SK-N-SH (cell line): Measurements from ENCODE around the gene MALAT1. TPM values are rescaled to one million over a fixed set of nuclear protein-coding genes. Genes with fewer than 3 reads are reported as not detected.

Experiments used
- CTCF ChIA-PET: fragments of 300-600, 350-600 bp; formaldehyde crosslinking; extraction: SDS; loops from one replicate; lab custom pipeline; 2021; lab: Yijun Ruan, JAX
- POLR2A ChIA-PET: fragments of 350-600 bp; sonication (Branson Sonifier 250); formaldehyde crosslinking; extraction: SDS; loops from one replicate; lab custom pipeline; 2020; ENCODE audit warnings: antibody characterized with exemption, inconsistent platforms; lab: Yijun Ruan, JAX
- DNase-seq: peaks from one replicate; pipeline ENCODE4 v3.0.0; 2012
- H2AFZ ChIP-seq: fragments of 200-600 bp; sonication (generic); 2 replicates; pipeline ENCODE4 v1.8.1; 2016; ENCODE audit warnings: antibody characterized with exemption, mild to moderate bottlenecking, low read depth
- H3F3A ChIP-seq: fragments of 200-600 bp; sonication (generic); replicated peaks from 2 replicates; pipeline ENCODE3; 2016; ENCODE audit warnings: antibody characterized with exemption, mild to moderate bottlenecking; ENCODE audit not compliant: insufficient read depth
- H3K27ac ChIP-seq, 2 experiments: fragments of 200-500 bp in 1 of 2; fragments of 200-600 bp in 1 of 2; sonication (Bioruptor generic) in 1 of 2; sonication (generic), shearing (Covaris generic) in 1 of 2; 2 replicates each; pipeline versions ENCODE4 v1.5.1 to v1.6.1; 2014 to 2016; ENCODE audit warnings: low read depth in 2 of 2, inconsistent platforms in 1 of 2, low read length in 1 of 2, mild to moderate bottlenecking in 1 of 2, mixed read lengths in 1 of 2
- H3K27me3 ChIP-seq: fragments of 200-600 bp; sonication (generic), shearing (Covaris generic); 2 replicates; pipeline ENCODE4 v1.6.1; 2016; ENCODE audit warnings: mixed run types; ENCODE audit not compliant: insufficient read depth
- H3K36me3 ChIP-seq, 2 experiments: fragments of 200-500 bp in 1 of 2; fragments of 200-600 bp in 1 of 2; sonication (Bioruptor generic) in 1 of 2; sonication (generic) in 1 of 2; replicated peaks in 1 of 2; 2 replicates each; pipeline versions ENCODE3 to v1.5.1; 2014 to 2016; ENCODE audit warnings: low read length in 1 of 2, mild to moderate bottlenecking in 1 of 2; ENCODE audit not compliant: insufficient read depth in 2 of 2, control insufficient read depth in 1 of 2
- H3K4me1 ChIP-seq, 2 experiments: fragments of 200-500 bp in 1 of 2; fragments of 200-600 bp in 1 of 2; sonication (Bioruptor generic) in 1 of 2; sonication (generic), shearing (Covaris generic) in 1 of 2; 2 replicates each; pipeline versions ENCODE4 v1.5.1 to v1.6.1; 2014 to 2016; ENCODE audit warnings: low read depth in 1 of 2, low read length in 1 of 2, mixed run types in 1 of 2; ENCODE audit not compliant: insufficient read depth in 2 of 2, control insufficient read depth in 1 of 2
- H3K4me2 ChIP-seq: fragments of 200-600 bp; sonication (generic), shearing (Covaris generic); 2 replicates; pipeline ENCODE4 v1.6.1; 2017; ENCODE audit warnings: mixed run types
- H3K4me3 ChIP-seq, 2 experiments: fragments of 200-500 bp in 1 of 2; fragments of 200-600 bp in 1 of 2; sonication (Bioruptor generic) in 1 of 2; sonication (generic), shearing (Covaris generic) in 1 of 2; 2 replicates each; pipeline versions ENCODE4 v1.5.1 to v1.8.1; 2014 to 2016; ENCODE audit warnings: low read depth in 2 of 2, inconsistent platforms in 1 of 2, low read length in 1 of 2, mild to moderate bottlenecking in 1 of 2, mixed read lengths in 1 of 2, moderate library complexity in 1 of 2
- H3K79me2 ChIP-seq: fragments of 200-600 bp; sonication (generic); 2 replicates; pipeline ENCODE4 v1.8.1; 2017; ENCODE audit warnings: mild to moderate bottlenecking; ENCODE audit not compliant: insufficient read depth
- H3K9ac ChIP-seq: fragments of 200-600 bp; sonication (generic); 2 replicates; pipeline ENCODE4 v1.6.1; 2017; ENCODE audit warnings: mixed run types
- H3K9me2 ChIP-seq: fragments of 200-600 bp; sonication (generic); 2 replicates; pipeline ENCODE4 v1.6.1; 2017; ENCODE audit warnings: mixed run types
- H3K9me3 ChIP-seq: fragments of 200-600 bp; sonication (generic); 2 replicates; pipeline ENCODE4 v1.6.1; 2017; ENCODE audit warnings: mixed run types, mild to moderate bottlenecking, moderate library complexity
- H4K20me1 ChIP-seq: fragments of 200-600 bp; sonication (generic); 2 replicates; pipeline ENCODE4 v1.6.1; 2017; ENCODE audit warnings: mild to moderate bottlenecking, mixed run types; ENCODE audit not compliant: insufficient read depth
- CHD2 ChIP-seq: fragments of 150-350 bp; IDR thresholded peaks from 2 replicates; pipeline ENCODE4 v1.6.1; 2018; ENCODE audit warnings: low read length; ENCODE audit not compliant: partially characterized antibody
- ELF1 ChIP-seq: IDR thresholded peaks from 2 replicates; pipeline ENCODE4 v1.4.0; 2012
- EP300 ChIP-seq, 2 experiments: IDR thresholded peaks; 2 replicates each; pipeline versions ENCODE4 v1.4.0 to v1.6.1; 2012; ENCODE audit warnings: borderline replicate concordance in 1 of 2, low read depth in 1 of 2, low read length in 1 of 2
- EZH2phosphoT487 ChIP-seq: fragments of 200-600 bp; sonication (generic); IDR thresholded peaks from 2 replicates; pipeline ENCODE4 v1.6.1; 2017; ENCODE audit warnings: low read depth, mixed run types, mild to moderate bottlenecking, antibody characterized with exemption, moderate library complexity, borderline replicate concordance
- FOXJ3 ChIP-seq: sonication (generic); formaldehyde crosslinking; IDR thresholded peaks from 2 replicates; pipeline ENCODE4 v1.5.1; 2020; ENCODE audit warnings: mild to moderate bottlenecking, missing genetic modification reagents
- FOXM1 ChIP-seq: IDR thresholded peaks from 2 replicates; pipeline ENCODE4 v1.4.0; 2012; ENCODE audit warnings: low read depth, mild to moderate bottlenecking
- GABPA ChIP-seq: IDR thresholded peaks from 2 replicates; pipeline ENCODE4 v1.4.0; 2012; ENCODE audit warnings: low read depth, mild to moderate bottlenecking
- JUND ChIP-seq: IDR thresholded peaks from 2 replicates; pipeline ENCODE4 v1.4.0; 2012
- MEF2A ChIP-seq: IDR thresholded peaks from 2 replicates; pipeline ENCODE4 v1.4.0; 2012; ENCODE audit warnings: low read depth, borderline replicate concordance
- NRF1 ChIP-seq: IDR thresholded peaks from 2 replicates; pipeline ENCODE4 v1.6.1; 2012; ENCODE audit warnings: low read depth, mild to moderate bottlenecking, low read length
- POLR2AphosphoS5 ChIP-seq: IDR thresholded peaks from 2 replicates; pipeline ENCODE4 v1.6.1; 2012; ENCODE audit warnings: low read depth, low read length
- RAD21 ChIP-seq: IDR thresholded peaks from 2 replicates; pipeline ENCODE4 v1.6.1; 2012; ENCODE audit warnings: mild to moderate bottlenecking, low read length
- RFX5 ChIP-seq: IDR thresholded peaks from 2 replicates; pipeline ENCODE4 v1.6.1; 2012; ENCODE audit warnings: mild to moderate bottlenecking, improper control_type of control experiment, low read length
- RXRA ChIP-seq: IDR thresholded peaks from 2 replicates; pipeline ENCODE4 v1.4.0; 2012; ENCODE audit warnings: low read depth, mild to moderate bottlenecking, borderline replicate concordance
- SIN3A ChIP-seq: IDR thresholded peaks from 2 replicates; pipeline ENCODE4 v1.6.1; 2012; ENCODE audit warnings: low read depth, mild to moderate bottlenecking, low read length, moderate library complexity, borderline replicate concordance
- TAF1 ChIP-seq: IDR thresholded peaks from 2 replicates; pipeline ENCODE4 v1.6.1; 2012; ENCODE audit warnings: low read depth, mild to moderate bottlenecking, low read length, moderate library complexity, borderline replicate concordance
- TEAD4 ChIP-seq: IDR thresholded peaks from 2 replicates; pipeline ENCODE4 v1.4.0; 2012; ENCODE audit warnings: mild to moderate bottlenecking, borderline replicate concordance; ENCODE audit not compliant: insufficient read depth
- YY1 ChIP-seq: IDR thresholded peaks from 2 replicates; pipeline ENCODE4 v1.4.0; 2012; ENCODE audit warnings: low read depth, mild to moderate bottlenecking
- WGBS: methylation state at CpG from one replicate; pipeline ENCODE4 v1.1.6; 2017; ENCODE audit warnings: low lambda C conversion rate; 5-methylcytosine and 5-hydroxymethylcytosine counted together
- polyA plus RNA-seq, 3 experiments: library from polyadenylated mRNA; depleted of rRNA; stranded (reverse); fragments of >200 nt; gene quantifications; 2 replicates each; pipeline ENCODE4 v1.2.3, GENCODE V29; 2012
- TF ChIP-seq, protein P1 (sequence below): fragments of 150-350 bp; IDR thresholded peaks from 2 replicates; pipeline ENCODE4 v1.6.1; 2016; ENCODE audit warnings: mild to moderate bottlenecking, low read depth, low read length
- TF ChIP-seq, protein P2 (sequence below): IDR thresholded peaks from 2 replicates; pipeline ENCODE4 v1.4.0; 2012; ENCODE audit warnings: low read depth, borderline replicate concordance
- TF ChIP-seq, protein P3 (sequence below): fragments of 150-350 bp; IDR thresholded peaks from 2 replicates; pipeline ENCODE4 v1.6.1; 2017; ENCODE audit warnings: antibody characterized with exemption, low read length, low read depth, borderline replicate concordance
- TF ChIP-seq, protein P4 (sequence below): fragments of 200-600 bp; sonication (generic); IDR thresholded peaks from 2 replicates; pipeline ENCODE4 v1.6.1; 2017; ENCODE audit warnings: antibody characterized with exemption, mild to moderate bottlenecking, moderate library complexity
- TF ChIP-seq, protein P5 (sequence below): IDR thresholded peaks from 2 replicates; pipeline ENCODE4 v1.4.0; 2012; ENCODE audit warnings: low read depth, borderline replicate concordance
- TF ChIP-seq, protein P6 (sequence below): IDR thresholded peaks from 2 replicates; pipeline ENCODE4; 2012

MALAT1 gene
- polyA plus RNA-seq (2012; rRNA removed), result 285 and 510 TPM in 2 replicates
- polyA plus RNA-seq (2012; cell fraction: cytosol; rRNA removed), result 23.6 and 25.7 TPM in 2 replicates
- 1,545 and 2,619 TPM in 2 replicates for polyA plus RNA-seq (2012; cell fraction: nucleus; rRNA removed)

DNA sequence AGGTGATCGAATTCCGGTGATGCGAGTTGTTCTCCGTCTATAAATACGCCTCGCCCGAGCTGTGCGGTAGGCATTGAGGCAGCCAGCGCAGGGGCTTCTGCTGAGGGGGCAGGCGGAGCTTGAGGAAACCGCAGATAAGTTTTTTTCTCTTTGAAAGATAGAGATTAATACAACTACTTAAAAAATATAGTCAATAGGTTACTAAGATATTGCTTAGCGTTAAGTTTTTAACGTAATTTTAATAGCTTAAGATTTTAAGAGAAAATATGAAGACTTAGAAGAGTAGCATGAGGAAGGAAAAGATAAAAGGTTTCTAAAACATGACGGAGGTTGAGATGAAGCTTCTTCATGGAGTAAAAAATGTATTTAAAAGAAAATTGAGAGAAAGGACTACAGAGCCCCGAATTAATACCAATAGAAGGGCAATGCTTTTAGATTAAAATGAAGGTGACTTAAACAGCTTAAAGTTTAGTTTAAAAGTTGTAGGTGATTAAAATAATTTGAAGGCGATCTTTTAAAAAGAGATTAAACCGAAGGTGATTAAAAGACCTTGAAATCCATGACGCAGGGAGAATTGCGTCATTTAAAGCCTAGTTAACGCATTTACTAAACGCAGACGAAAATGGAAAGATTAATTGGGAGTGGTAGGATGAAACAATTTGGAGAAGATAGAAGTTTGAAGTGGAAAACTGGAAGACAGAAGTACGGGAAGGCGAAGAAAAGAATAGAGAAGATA is at the start of gene MALAT1:
MALAT1 (plus strand) TSS at position 69 of the 736 bp plus-strand sequence.
- no peak within 1 kb of the TSS for H2AFZ ChIP-seq
- WGBS, result under 1% methylated on average over 24 of the region's 24 CpGs
- peak within 1 kb of the TSS; percentile 99 to 100 for H3K27ac ChIP-seq
- H3K79me2 ChIP-seq, result peaks cover 95% of the 10 kb centered on the region
- H3K36me3 ChIP-seq, result peaks cover 40 to 51% of the 10 kb centered on the region in 2 experiments
- no peaks in the 10 kb centered on the region for H3K9me3 ChIP-seq
- peaks cover 78% of the 10 kb centered on the region for H3F3A ChIP-seq
- POLR2A ChIA-PET, result interaction anchor here (0.9 to 26.8 kb wide), 22 partner anchors 8 to 373 kb away, joined by 3 to 1027 read pairs (median 5); partner anchors contain the start of genes DPF2, FAM89B, NEAT1 and PCNX3
- H3K4me1 ChIP-seq, result peaks cover 18% of the 10 kb centered on the region in 2 experiments
- peak within 1 kb of the TSS; percentile 84 to 87 for H3K4me3 ChIP-seq
- H3K9ac ChIP-seq, result peak within 1 kb of the TSS; percentile 100
- peak; percentile 70 for DNase-seq
- CTCF ChIA-PET, result interaction anchor here (0.6 to 5.9 kb wide), 13 partner anchors 10 to 133 kb away, joined by 3 to 78 read pairs (median 8); partner anchors contain the start of gene NEAT1
- peaks cover 52% of the 10 kb centered on the region for H4K20me1 ChIP-seq
- no peaks in the 10 kb centered on the region for H3K27me3 ChIP-seq
- H3K4me2 ChIP-seq, result peak within 1 kb of the TSS; percentile 96
- no peaks in the 10 kb centered on the region for H3K9me2 ChIP-seq
- TF ChIP-seq EZH2phosphoT487 (0 out of 2 replicates have a peak, but pooled peaks have one; percentile 67), RAD21 (no peak), TAF1 (peak; percentile 100), GABPA (peak; percentile 16; the same call in 1 of the 2 replicates), POLR2AphosphoS5 (peak; percentile 100), RFX5 (no peak), MEF2A (peak; percentile 89), SIN3A (peak; percentile 99), EP300 (IDR thresholded peaks at IDR 0.05; ENCODE audit: borderline replicate concordance in 1 of 2, low read depth in 1 of 2, low read length in 1 of 2) (peak; percentile 66 to 82; a peak in 2 of 4 replicates), CHD2 (peak; percentile 98), RXRA (peak; percentile 65; the same call in 1 of the 2 replicates), ELF1 (peak; percentile 35; the same call in 1 of the 2 replicates), YY1 (no peak), FOXM1 (peak; percentile 70; the same call in 1 of the 2 replicates), NRF1 (no peak), FOXJ3 (CRISPR knock-in tag) (peak; percentile 46; the same call in 1 of the 2 replicates), TEAD4 (peak; percentile 88), JUND (peak; percentile 77)
- TF ChIP-seq, protein P1, sequence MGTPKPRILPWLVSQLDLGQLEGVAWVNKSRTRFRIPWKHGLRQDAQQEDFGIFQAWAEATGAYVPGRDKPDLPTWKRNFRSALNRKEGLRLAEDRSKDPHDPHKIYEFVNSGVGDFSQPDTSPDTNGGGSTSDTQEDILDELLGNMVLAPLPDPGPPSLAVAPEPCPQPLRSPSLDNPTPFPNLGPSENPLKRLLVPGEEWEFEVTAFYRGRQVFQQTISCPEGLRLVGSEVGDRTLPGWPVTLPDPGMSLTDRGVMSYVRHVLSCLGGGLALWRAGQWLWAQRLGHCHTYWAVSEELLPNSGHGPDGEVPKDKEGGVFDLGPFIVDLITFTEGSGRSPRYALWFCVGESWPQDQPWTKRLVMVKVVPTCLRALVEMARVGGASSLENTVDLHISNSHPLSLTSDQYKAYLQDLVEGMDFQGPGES, result no peak
- TF ChIP-seq, protein P2, sequence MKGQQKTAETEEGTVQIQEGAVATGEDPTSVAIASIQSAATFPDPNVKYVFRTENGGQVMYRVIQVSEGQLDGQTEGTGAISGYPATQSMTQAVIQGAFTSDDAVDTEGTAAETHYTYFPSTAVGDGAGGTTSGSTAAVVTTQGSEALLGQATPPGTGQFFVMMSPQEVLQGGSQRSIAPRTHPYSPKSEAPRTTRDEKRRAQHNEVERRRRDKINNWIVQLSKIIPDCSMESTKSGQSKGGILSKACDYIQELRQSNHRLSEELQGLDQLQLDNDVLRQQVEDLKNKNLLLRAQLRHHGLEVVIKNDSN, result no peak
- TF ChIP-seq, protein P3, sequence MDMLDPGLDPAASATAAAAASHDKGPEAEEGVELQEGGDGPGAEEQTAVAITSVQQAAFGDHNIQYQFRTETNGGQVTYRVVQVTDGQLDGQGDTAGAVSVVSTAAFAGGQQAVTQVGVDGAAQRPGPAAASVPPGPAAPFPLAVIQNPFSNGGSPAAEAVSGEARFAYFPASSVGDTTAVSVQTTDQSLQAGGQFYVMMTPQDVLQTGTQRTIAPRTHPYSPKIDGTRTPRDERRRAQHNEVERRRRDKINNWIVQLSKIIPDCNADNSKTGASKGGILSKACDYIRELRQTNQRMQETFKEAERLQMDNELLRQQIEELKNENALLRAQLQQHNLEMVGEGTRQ, result no peak
- TF ChIP-seq, protein P4, sequence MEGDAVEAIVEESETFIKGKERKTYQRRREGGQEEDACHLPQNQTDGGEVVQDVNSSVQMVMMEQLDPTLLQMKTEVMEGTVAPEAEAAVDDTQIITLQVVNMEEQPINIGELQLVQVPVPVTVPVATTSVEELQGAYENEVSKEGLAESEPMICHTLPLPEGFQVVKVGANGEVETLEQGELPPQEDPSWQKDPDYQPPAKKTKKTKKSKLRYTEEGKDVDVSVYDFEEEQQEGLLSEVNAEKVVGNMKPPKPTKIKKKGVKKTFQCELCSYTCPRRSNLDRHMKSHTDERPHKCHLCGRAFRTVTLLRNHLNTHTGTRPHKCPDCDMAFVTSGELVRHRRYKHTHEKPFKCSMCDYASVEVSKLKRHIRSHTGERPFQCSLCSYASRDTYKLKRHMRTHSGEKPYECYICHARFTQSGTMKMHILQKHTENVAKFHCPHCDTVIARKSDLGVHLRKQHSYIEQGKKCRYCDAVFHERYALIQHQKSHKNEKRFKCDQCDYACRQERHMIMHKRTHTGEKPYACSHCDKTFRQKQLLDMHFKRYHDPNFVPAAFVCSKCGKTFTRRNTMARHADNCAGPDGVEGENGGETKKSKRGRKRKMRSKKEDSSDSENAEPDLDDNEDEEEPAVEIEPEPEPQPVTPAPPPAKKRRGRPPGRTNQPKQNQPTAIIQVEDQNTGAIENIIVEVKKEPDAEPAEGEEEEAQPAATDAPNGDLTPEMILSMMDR, result 0 out of 2 replicates have a peak, but pooled peaks have one; percentile 6
- TF ChIP-seq, protein P5, sequence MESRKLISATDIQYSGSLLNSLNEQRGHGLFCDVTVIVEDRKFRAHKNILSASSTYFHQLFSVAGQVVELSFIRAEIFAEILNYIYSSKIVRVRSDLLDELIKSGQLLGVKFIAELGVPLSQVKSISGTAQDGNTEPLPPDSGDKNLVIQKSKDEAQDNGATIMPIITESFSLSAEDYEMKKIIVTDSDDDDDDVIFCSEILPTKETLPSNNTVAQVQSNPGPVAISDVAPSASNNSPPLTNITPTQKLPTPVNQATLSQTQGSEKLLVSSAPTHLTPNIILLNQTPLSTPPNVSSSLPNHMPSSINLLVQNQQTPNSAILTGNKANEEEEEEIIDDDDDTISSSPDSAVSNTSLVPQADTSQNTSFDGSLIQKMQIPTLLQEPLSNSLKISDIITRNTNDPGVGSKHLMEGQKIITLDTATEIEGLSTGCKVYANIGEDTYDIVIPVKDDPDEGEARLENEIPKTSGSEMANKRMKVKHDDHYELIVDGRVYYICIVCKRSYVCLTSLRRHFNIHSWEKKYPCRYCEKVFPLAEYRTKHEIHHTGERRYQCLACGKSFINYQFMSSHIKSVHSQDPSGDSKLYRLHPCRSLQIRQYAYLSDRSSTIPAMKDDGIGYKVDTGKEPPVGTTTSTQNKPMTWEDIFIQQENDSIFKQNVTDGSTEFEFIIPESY, result peak; percentile 73
- TF ChIP-seq, protein P6, sequence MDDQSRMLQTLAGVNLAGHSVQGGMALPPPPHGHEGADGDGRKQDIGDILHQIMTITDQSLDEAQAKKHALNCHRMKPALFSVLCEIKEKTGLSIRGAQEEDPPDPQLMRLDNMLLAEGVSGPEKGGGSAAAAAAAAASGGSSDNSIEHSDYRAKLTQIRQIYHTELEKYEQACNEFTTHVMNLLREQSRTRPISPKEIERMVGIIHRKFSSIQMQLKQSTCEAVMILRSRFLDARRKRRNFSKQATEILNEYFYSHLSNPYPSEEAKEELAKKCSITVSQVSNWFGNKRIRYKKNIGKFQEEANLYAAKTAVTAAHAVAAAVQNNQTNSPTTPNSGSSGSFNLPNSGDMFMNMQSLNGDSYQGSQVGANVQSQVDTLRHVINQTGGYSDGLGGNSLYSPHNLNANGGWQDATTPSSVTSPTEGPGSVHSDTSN, result peak; percentile 93
